ENCODE measurements around the gene KIAA1328.
"Not testable (repeated sequence)": the region's sequence is repeated elsewhere in the genome, so short reads cannot be mapped to it uniquely, and the experiment has no call there.

The KIAA1328 gene

GRCh38 chr18:37166491-37166890, 337.6 kb downstream of the KIAA1328 start:
- no peak for TF ChIP-seq CTCF (IDR thresholded peaks at IDR 0.05; ENCODE audit: low read depth, low read length)
- no peak for DNase-seq
- Histone ChIP-seq H3K4me3 (ENCODE audit: low read depth, low read length) (no peak overlapping the region), H3K9me3 (no peaks in the 10 kb centered on the region), H3K27me3 (no peaks in the 10 kb centered on the region), H3K4me1 (no peaks in the 10 kb centered on the region), H3K36me3 (no peaks in the 10 kb centered on the region)

- not testable (repeated sequence) for H3K9me3 ChIP-seq; H3K27me3 ChIP-seq; H3K4me3 ChIP-seq (ENCODE audit: low read depth, low read length); H3K36me3 ChIP-seq; H3K4me1 ChIP-seq
- peak; percentile 6 for DNase-seq
These were observed 338.0 kb downstream of the KIAA1328 start for GRCh38 chr18:37166966-37167365.

GRCh38 chr18:37170984-37171383, 342.1 kb downstream of the KIAA1328 start:
- no peak for TF ChIP-seq CTCF (IDR thresholded peaks at IDR 0.05; ENCODE audit: low read depth, low read length)
- H3K4me1 ChIP-seq: no peaks in the 10 kb centered on the region
- DNase-seq: no peak
- no peaks in the 10 kb centered on the region for H3K9me3 ChIP-seq
- no peaks in the 10 kb centered on the region for H3K27me3 ChIP-seq
- no peaks in the 10 kb centered on the region for H3K36me3 ChIP-seq
- H3K4me3 ChIP-seq (ENCODE audit: low read depth, low read length): no peak overlapping the region

GRCh38 chr18:37173384-37173783, 344.5 kb downstream of the KIAA1328 start:
- no peak overlapping the region for H3K4me3 ChIP-seq (ENCODE audit: low read depth, low read length)
- H3K9me3 ChIP-seq: no peaks in the 10 kb centered on the region
- TF ChIP-seq CTCF (IDR thresholded peaks at IDR 0.05; ENCODE audit: low read depth, low read length): no peak
- no peaks in the 10 kb centered on the region for H3K36me3 ChIP-seq
- no peaks in the 10 kb centered on the region for H3K4me1 ChIP-seq
- no peaks in the 10 kb centered on the region for H3K27me3 ChIP-seq
- DNase-seq: no peak

GRCh38 chr18:37175727-37176620, 347.0 kb downstream of the KIAA1328 start:
- no peaks in the 10 kb centered on the region for H3K4me1 ChIP-seq
- DNase-seq: no peak
- H3K27me3 ChIP-seq: no peaks in the 10 kb centered on the region
- no peak for TF ChIP-seq CTCF (IDR thresholded peaks at IDR 0.05; ENCODE audit: low read depth, low read length)
- H3K4me3 ChIP-seq (ENCODE audit: low read depth, low read length): no peak overlapping the region
- H3K9me3 ChIP-seq: no peaks in the 10 kb centered on the region
- H3K36me3 ChIP-seq: no peaks in the 10 kb centered on the region

GRCh38 chr18:37176621-37176934, 347.7 kb downstream of the KIAA1328 start:
- no peak for TF ChIP-seq CTCF (IDR thresholded peaks at IDR 0.05; ENCODE audit: low read depth, low read length)
- H3K27me3 ChIP-seq: no peaks in the 10 kb centered on the region
- no peaks in the 10 kb centered on the region for H3K4me1 ChIP-seq
- no peaks in the 10 kb centered on the region for H3K36me3 ChIP-seq
- no peaks in the 10 kb centered on the region for H3K9me3 ChIP-seq
- H3K4me3 ChIP-seq (ENCODE audit: low read depth, low read length): no peak overlapping the region
- no peak for DNase-seq

All from BE2C (cell line).